IPS-NIHi7 (cell line): ENCODE measurements around the gene ERCC2.

Experiments
- DNase-seq: peaks from one replicate; pipeline ENCODE4 v3.0.0; 2012; ENCODE audit warnings: mixed read lengths; ENCODE audit errors: extremely low spot score

The ERCC2 gene

GRCh38 chr19:45401815-45402214 is 31.4 kb upstream of the ERCC2 start:
- DNase-seq: no peak

GRCh38 chr19:45400192-45400591 is 29.8 kb upstream of the ERCC2 start:
- no peak for DNase-seq

- DNase-seq: peak; percentile 57
Measured at GRCh38 chr19:45395821-45396617, 25.6 kb upstream of the ERCC2 start.

- no peak for DNase-seq
Measured at GRCh38 chr19:45391871-45392665, 21.7 kb upstream of the ERCC2 start.

- DNase-seq: no peak
Measured at GRCh38 chr19:45391346-45391745, 21.0 kb upstream of the ERCC2 start.

- peak; percentile 47 for DNase-seq
Measured at GRCh38 chr19:45385392-45386221, 15.2 kb upstream of the ERCC2 start.

GRCh38 chr19:45382426-45382825 is 12.1 kb upstream of the ERCC2 start:
- no peak for DNase-seq

- DNase-seq: no peak
Measured at GRCh38 chr19:45380107-45380506, 9.7 kb upstream of the ERCC2 start.

- peak; percentile 76 for DNase-seq
Measured at GRCh38 chr19:45376045-45376724, 5.8 kb upstream of the ERCC2 start.

- DNase-seq: no peak
Measured at GRCh38 chr19:45368737-45369340, 1.5 kb downstream of the ERCC2 start.

GRCh38 chr19:45368127-45368526 is 2.2 kb downstream of the ERCC2 start:
- no peak for DNase-seq

- no peak for DNase-seq
Measured at GRCh38 chr19:45364696-45365095, 5.7 kb downstream of the ERCC2 start.

- no peak for DNase-seq
Measured at GRCh38 chr19:45363861-45364459, 6.4 kb downstream of the ERCC2 start.

- DNase-seq: no peak
Measured at GRCh38 chr19:45362291-45362690, 8.1 kb downstream of the ERCC2 start.

GRCh38 chr19:45361608-45362007 is 8.8 kb downstream of the ERCC2 start:
- DNase-seq: no peak

GRCh38 chr19:45358213-45358792 is 12.1 kb downstream of the ERCC2 start:
- no peak for DNase-seq

GRCh38 chr19:45357445-45357783 is 13.0 kb downstream of the ERCC2 start:
- no peak for DNase-seq

GRCh38 chr19:45356760-45357444 is 13.5 kb downstream of the ERCC2 start:
- no peak for DNase-seq

GRCh38 chr19:45355910-45356309 is 14.5 kb downstream of the ERCC2 start:
- DNase-seq: no peak

- no peak for DNase-seq
Measured at GRCh38 chr19:45355402-45355801, 15.0 kb downstream of the ERCC2 start.
